COLO668 (cell line): Measurements from ENCODE around the gene KLHL17.
A peak's percentile ranks its signal among the peaks of the same experiment; 100 is the strongest.

Experiments used
- DNase-seq: peaks from one replicate; lab custom pipeline; 2025; ENCODE audit not compliant: unreplicated experiment; lab: John Stamatoyannopoulos, UW

Gene KLHL17

GRCh38 chr1:921011-921837 is 39.2 kb upstream of the KLHL17 start:
- peak; percentile 94 for DNase-seq

DNA sequence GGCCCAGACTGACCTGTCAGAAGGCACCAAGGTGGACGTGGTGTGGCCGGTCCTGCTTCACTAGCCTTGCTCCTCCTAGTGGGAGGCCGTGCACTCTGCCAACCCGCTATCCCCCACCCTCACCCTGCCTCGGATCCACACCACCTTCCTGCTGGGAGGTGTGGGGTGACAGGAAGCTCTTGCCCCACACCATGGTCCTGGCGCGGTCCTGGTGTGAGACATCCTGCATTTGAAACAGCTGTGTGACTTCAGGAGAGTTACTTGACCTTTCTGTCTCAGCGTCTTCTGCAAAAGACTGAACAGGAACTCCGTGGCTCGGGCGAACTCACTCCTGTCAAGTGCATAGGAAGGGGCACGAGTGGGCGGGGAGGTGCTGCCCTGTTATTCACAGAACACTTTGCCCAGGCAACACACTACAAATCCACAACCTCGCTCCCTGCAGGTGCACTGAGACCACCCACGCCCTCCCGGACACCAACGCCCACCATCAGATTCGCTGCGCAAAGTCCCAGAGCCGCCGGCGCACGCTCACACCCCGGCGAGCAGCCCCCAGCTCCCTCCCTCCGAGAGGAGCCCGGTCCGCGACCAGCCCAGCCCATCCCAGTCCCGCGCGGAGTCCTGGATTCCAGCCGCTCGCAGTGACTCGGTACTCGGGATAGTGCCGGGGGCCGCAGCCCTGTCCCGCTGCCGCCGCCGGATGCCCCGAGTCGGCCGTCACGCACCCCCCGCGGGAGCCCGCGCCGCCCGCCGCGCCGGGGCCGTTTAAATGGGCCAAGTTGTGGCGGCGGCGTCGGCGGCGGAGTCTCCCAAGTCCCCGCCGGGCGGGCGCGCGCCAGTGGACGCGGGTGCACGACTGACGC is 37.0 kb upstream of the KLHL17 start, which contains the start of gene SAMD11:
Gene SAMD11, plus strand, starts transcription at position 793 of the 860 bp plus-strand sequence. CDS start 509 bp downstream, outside the sequence.
- peak; percentile 95 for DNase-seq

DNA sequence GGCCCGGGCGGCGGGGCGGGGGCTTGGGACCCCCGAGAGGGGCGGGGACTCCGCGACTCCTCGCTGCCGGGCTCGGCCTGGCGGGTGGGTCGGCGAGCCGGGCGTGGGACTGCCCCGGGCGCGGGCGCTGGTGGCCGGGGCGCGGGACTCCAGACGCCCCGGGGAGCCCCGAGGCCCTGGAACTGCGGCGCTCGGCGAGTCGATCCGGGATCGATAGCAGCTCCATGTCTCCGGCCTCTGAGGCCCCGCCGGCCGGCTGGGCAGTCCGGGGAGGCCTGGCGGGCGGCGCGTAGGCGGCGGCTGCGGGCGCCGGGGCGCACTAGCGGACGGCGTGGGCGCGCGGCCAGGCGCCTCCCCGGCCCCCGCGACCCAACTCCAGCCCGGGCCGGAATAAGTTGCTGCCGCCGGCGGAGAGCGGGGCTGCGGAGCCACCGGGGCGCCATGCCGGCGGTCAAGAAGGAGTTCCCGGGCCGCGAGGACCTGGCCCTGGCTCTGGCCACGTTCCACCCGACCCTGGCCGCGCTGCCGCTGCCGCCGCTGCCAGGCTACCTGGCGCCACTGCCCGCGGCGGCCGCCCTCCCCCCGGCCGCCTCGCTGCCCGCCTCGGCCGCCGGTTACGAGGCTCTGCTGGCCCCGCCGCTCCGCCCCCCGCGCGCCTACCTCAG is 36.3 kb upstream of the KLHL17 start:
- no peak for DNase-seq

DNA sequence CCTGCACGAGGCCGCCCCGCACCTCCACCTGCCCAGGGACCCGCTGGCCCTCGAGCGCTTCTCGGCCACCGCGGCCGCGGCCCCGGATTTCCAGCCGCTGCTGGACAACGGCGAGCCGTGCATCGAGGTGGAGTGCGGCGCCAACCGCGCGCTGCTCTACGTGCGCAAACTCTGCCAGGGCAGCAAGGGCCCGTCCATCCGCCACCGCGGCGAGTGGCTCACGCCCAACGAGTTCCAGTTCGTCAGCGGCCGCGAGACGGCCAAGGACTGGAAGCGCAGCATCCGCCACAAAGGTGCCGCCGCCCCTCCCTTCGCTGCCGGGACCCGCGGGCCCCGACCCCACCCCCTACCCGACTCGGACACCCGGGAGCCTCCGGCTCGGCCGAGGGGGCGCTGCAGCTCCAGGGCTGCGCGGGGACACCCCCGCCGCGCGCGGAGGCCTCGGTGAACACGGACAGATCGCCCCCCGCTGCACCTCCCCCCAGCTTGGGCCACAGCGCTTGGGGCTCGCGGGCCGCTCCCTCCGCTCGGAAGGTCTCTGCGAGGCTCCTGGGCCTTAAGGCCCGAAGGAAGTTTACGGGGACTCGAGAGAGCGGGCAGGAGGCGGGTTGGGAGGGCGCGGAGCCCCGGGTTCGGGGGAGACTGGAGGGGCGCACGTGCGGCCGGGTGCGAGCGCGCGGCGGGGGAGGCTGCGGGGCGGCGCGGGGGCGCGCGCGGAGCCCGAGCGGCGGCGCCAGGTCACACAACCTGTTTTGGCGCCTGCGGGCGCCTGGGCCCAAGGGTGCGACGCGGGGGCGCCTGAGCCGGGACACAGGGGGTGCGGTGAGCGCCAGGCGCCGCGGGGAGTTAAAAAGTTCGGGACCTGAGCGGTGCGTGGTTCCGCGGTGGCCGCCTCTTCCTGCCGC is 35.5 kb upstream of the KLHL17 start:
- peak; percentile 78 for DNase-seq

GRCh38 chr1:925561-926421 is 34.6 kb upstream of the KLHL17 start:
- no peak for DNase-seq

- DNase-seq = no peak
Measured at GRCh38 chr1:927234-927633, 33.1 kb upstream of the KLHL17 start.

GRCh38 chr1:927748-928147 is 32.6 kb upstream of the KLHL17 start:
- no peak for DNase-seq

DNA sequence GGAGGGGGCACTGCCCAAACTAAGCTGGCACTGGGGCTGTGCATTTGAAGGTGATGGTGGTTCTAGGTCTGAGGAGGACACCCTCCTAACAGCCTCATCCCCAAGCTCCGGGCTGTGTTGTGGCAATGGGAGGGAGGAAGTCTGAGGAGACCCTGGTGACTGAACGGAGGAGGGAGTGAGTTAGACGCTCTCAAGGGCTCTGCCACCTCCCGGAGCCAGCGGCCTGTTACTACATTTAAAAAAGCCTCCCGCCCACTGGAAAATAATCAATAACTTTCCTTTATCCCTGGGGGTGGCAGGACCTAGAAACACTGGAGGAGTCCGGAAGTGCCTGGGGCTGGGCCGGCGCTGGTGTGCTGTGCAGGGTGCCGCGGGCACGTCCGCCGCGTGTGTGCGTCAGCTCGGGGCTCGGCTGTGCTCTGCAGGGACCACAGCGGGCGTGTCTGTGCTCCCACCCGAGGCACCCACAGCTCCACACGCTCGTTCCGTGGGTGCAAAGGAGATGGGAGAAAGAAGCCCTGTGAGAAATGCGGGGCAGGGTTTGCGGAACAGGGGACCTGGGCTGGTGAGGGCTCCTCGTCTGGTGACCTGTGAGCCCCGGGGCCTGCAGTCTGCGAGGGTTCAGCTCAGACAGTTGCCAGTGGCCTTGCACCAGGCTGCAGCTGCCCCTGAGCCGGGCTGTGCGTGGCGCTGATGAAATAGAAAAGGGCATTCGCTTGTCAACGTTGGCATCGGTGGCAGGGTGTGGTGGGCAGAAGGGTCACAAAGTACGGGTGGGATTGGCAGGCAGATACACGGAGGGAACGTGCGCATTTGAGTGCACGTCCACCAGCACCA is 31.3 kb upstream of the KLHL17 start:
- peak; percentile 72 for DNase-seq

GRCh38 chr1:929712-930632 is 30.4 kb upstream of the KLHL17 start:
- DNase-seq = no peak

DNA sequence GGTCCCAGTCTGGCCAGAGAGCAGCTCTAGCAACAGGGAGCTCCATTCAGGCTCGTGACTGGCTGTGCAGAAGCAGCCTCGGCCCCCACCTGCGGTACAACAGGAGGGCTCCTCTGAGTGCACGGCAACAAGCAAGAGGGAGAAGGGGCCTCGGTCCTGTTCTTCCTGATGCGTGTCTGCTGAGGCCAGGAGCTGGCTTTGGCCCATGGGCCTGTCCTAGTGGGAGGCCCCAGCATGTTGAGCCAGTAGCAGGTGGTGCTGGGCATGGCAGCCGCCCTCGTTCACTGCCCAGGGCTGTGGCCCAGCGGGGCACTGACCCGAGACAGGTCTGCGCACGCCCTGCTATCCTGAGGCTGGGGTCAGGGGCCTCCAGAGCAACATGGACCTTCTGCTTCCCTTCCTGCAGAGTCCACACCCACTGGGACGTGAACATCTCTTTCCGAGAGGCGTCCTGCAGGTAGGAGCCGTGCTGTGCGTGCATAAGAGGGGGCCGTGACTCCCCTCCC is 29.7 kb upstream of the KLHL17 start:
- DNase-seq = no peak

GRCh38 chr1:931380-932172 is 28.8 kb upstream of the KLHL17 start:
- no peak for DNase-seq

- no peak for DNase-seq
Measured at GRCh38 chr1:932173-932510, 28.2 kb upstream of the KLHL17 start.

DNA sequence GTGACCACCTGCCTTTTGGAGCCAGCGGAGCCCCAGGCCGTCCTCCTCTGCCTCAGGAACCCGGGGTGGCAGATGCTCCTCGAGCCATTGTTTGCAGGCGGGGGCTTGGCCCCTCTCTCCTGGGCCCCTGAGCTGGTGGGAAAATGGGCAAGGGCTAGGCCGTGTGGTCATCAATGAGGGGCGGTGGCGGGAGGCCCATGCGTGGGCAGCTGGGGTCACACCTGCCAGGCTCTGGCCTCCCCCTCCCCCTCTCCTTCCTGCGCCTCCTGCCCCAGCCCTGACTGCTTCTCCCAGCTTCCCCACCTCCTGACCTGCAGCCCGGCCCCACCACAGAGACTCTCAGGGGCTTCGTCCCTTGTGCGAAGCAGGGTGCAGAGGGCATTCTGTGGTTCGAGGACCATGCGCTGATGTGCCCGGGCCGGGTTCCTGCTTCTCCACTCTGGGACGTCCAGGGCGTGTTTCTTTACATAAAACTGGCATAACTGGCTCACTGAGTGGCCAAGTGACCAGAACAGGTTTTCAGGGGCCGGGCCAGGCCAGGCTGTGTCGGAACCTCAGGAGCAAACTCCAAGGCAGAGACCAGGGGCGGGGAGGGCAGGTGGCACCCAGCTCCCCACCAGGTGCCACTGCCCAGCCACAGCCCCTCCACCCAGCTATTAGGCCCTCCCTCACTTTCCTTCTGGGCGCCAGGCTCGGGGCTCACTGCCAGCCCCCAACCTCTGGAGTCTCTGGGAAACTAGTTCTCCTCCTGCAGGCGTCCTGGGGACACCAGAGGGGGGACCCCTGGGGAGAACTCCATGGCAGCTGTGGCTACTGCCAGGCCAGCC is 27.4 kb upstream of the KLHL17 start:
- DNase-seq = no peak

GRCh38 chr1:933603-933940 is 26.8 kb upstream of the KLHL17 start:
- DNase-seq = no peak

DNA sequence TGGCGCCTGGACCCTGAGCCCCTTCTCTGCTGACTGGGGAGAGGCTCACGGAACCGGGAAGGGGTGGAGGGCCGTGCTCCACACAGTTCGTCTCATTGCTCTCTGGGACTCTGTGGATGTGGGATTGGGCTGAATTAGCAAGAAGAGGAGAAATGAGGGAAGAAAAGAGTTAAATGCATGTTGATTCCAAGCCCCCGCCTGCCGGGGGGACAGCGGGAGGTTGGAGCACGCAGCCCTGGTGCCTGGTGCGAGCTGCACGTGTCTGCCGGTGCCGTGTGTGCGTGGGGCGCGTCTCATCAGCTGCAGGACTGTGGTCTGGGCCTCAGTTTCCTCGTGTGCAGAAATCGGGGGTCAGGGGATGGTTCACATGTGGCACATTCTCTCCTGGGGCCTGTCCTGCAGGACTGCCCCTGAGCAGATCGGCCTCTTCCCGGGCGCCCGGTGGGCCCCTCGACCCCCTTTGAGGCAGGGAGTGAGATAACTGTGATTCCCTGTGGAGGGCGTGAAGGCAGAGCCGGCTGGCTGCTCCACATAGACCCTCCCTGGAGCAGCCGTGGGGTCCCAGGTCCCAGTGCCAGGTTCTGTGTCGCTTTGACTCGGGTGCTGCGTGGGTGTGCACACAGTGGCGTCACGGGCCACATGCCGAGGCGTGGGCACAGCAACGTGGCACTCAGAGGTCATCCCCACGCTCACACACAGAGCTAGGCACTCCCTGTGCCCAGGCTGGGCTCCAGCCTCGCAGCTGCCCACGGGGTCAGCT is 25.2 kb upstream of the KLHL17 start:
- no peak for DNase-seq
